GM23338 (cell line): ENCODE measurements around the gene DLG5. TPM values are rescaled to one million over a fixed set of nuclear protein-coding genes. Genes with fewer than 3 reads are reported as not detected.

Experiments
- ATAC-seq: fragments of 200-7000 bp; cut with Tn5 transposase; 3 replicates; pipeline ENCODE4 v1.9.1; 2020
- DNase-seq: peaks from one replicate; pipeline ENCODE4 v3.0.0-alpha.2; 2015; ENCODE audit warnings: low spot score
- H2AFZ ChIP-seq: fragments of 200-600 bp; sonication (generic); 2 replicates; pipeline ENCODE4 v1.8.0; 2016; ENCODE audit warnings: antibody characterized with exemption, mild to moderate bottlenecking, moderate library complexity
- H3F3A ChIP-seq: fragments of 200-600 bp; sonication (generic); replicated peaks from 2 replicates; pipeline ENCODE4 v1.8.0; 2017; ENCODE audit warnings: antibody characterized with exemption, mixed run types, low read depth
- H3K27ac ChIP-seq: fragments of 200-600 bp; sonication (generic); 2 replicates; pipeline ENCODE4 v1.6.1; 2016; ENCODE audit warnings: low read depth
- H3K27me3 ChIP-seq: fragments of 200-600 bp; sonication (generic); 2 replicates; pipeline ENCODE4 v1.8.0; 2016; ENCODE audit warnings: mild to moderate bottlenecking, mixed run types, moderate library complexity; ENCODE audit not compliant: insufficient read depth
- H3K36me3 ChIP-seq: fragments of 200-600 bp; sonication (generic); 2 replicates; pipeline ENCODE4 v1.8.0; 2016; ENCODE audit warnings: mild to moderate bottlenecking; ENCODE audit not compliant: insufficient read depth
- H3K4me1 ChIP-seq: fragments of 200-600 bp; sonication (generic); 2 replicates; pipeline ENCODE4 v1.8.0; 2016; ENCODE audit warnings: mild to moderate bottlenecking, moderate library complexity; ENCODE audit not compliant: insufficient read depth
- H3K4me2 ChIP-seq: fragments of 200-600 bp; sonication (generic); 2 replicates; pipeline ENCODE4 v1.7.1; 2017; ENCODE audit warnings: mixed run types
- H3K4me3 ChIP-seq: fragments of 200-600 bp; sonication (generic); 2 replicates; pipeline ENCODE4 v1.6.1; 2016; ENCODE audit warnings: mixed run types
- H3K79me2 ChIP-seq: fragments of 200-600 bp; sonication (generic); replicated peaks from 2 replicates; pipeline ENCODE4 v1.8.0; 2017; ENCODE audit warnings: mild to moderate bottlenecking; ENCODE audit not compliant: insufficient read depth
- H3K9me2 ChIP-seq: fragments of 200-600 bp; sonication (generic); 2 replicates; pipeline ENCODE4 v1.8.0; 2017; ENCODE audit not compliant: insufficient read depth
- H4K20me1 ChIP-seq: fragments of 200-600 bp; sonication (generic); replicated peaks from 2 replicates; pipeline ENCODE4 v1.8.0; 2017; ENCODE audit warnings: mild to moderate bottlenecking; ENCODE audit not compliant: insufficient read depth
- H3K27ac Mint-ChIP-seq: 2 replicates; pipeline ENCODE4 v1.8.0; 2020; ENCODE audit warnings: inconsistent platforms, mild to moderate bottlenecking, moderate library complexity, mixed read lengths
- H3K27me3 Mint-ChIP-seq: 3 replicates; pipeline ENCODE4 v1.8.0; 2022; ENCODE audit warnings: low read depth, mild to moderate bottlenecking, moderate library complexity, mixed read lengths, inconsistent platforms; ENCODE audit not compliant: insufficient read depth, poor library complexity
- H3K36me3 Mint-ChIP-seq: 3 replicates; pipeline ENCODE4 v1.8.0; 2021; ENCODE audit warnings: low read depth, mild to moderate bottlenecking, inconsistent platforms, moderate library complexity, mixed read lengths
- H3K4me1 Mint-ChIP-seq: 3 replicates; pipeline ENCODE4 v1.8.0; 2020; ENCODE audit warnings: mild to moderate bottlenecking, inconsistent platforms, mixed read lengths
- H3K4me3 Mint-ChIP-seq: 3 replicates; pipeline ENCODE4 v1.8.0; 2021; ENCODE audit warnings: moderate library complexity, mild to moderate bottlenecking, inconsistent platforms, mixed read lengths
- H3K9me3 Mint-ChIP-seq: 3 replicates; pipeline ENCODE4 v1.8.0; 2020; ENCODE audit warnings: moderate library complexity, mild to moderate bottlenecking, inconsistent platforms, mixed read lengths
- CREB1 ChIP-seq: fragments of 250-450 bp; sonication (Bioruptor Pico); IDR thresholded peaks from 2 replicates; pipeline ENCODE4 v1.5.0; 2020; ENCODE audit warnings: low read depth, mild to moderate bottlenecking, moderate library complexity
- EZH2 ChIP-seq: fragments of 200-600 bp; sonication (generic); IDR thresholded peaks from one replicate; pipeline ENCODE4 v1.8.0; 2017; ENCODE audit warnings: antibody characterized with exemption, mild to moderate bottlenecking, low read depth; ENCODE audit not compliant: unreplicated experiment
- EZH2phosphoT487 ChIP-seq: fragments of 200-600 bp; sonication (generic); IDR thresholded peaks from one replicate; pipeline ENCODE4 v1.8.1; 2018; ENCODE audit warnings: antibody characterized with exemption; ENCODE audit not compliant: unreplicated experiment
- JUNB ChIP-seq: IDR thresholded peaks from one replicate; pipeline ENCODE4 v1.6.1; 2016; ENCODE audit warnings: antibody characterized with exemption; ENCODE audit not compliant: unreplicated experiment
- NANOG ChIP-seq: IDR thresholded peaks from 2 replicates; pipeline ENCODE4 v1.6.1; 2016; ENCODE audit warnings: antibody characterized with exemption, borderline replicate concordance
- POLR2AphosphoS5 ChIP-seq: IDR thresholded peaks from 2 replicates; pipeline ENCODE4 v1.6.1; 2016; ENCODE audit warnings: antibody characterized with exemption, low read depth
- STAT1 ChIP-seq: IDR thresholded peaks from one replicate; pipeline ENCODE4 v1.6.1; 2016; ENCODE audit warnings: antibody characterized with exemption; ENCODE audit not compliant: unreplicated experiment
- ZNF114 ChIP-seq: fragments of 250-450 bp; sonication (Bioruptor Pico); IDR thresholded peaks from 2 replicates; pipeline ENCODE4 v1.5.0; 2020; ENCODE audit warnings: mild to moderate bottlenecking, moderate library complexity
- ZNF331 ChIP-seq: fragments of 250-450 bp; sonication (Bioruptor Pico); IDR thresholded peaks from 2 replicates; pipeline ENCODE4 v1.5.0; 2020; ENCODE audit warnings: low read depth, mild to moderate bottlenecking, moderate library complexity
- polyA plus RNA-seq: library from polyadenylated mRNA; unstranded; fragments of >200 nt; fragmentation: Nextera tagmentation; extraction: Ambion mirVana; gene quantifications from 2 replicates; pipeline ENCODE4 v1.2.1, GENCODE V29; 2016
- total RNA-seq: library from RNA; depleted of rRNA; stranded (reverse); fragments of >200 nt; shearing (Covaris generic); gene quantifications from 2 replicates; pipeline ENCODE4 v1.2.3, GENCODE V29; 2014
- TF ChIP-seq, protein P1 (sequence below): fragments of 250-450 bp; sonication (Bioruptor Pico); IDR thresholded peaks from 2 replicates; pipeline ENCODE4 v1.5.0; 2020; ENCODE audit warnings: mild to moderate bottlenecking, moderate library complexity
- TF ChIP-seq, protein P2 (sequence below), 2 experiments: fragments of 200-600 bp in 1 of 2; sonication (generic) in 1 of 2; conservative IDR thresholded peaks; 2 replicates each; pipeline versions ENCODE4 v1.5.1 to v1.6.1; 2016 to 2017; ENCODE audit warnings: antibody characterized with exemption in 2 of 2, low read depth in 2 of 2, mild to moderate bottlenecking in 2 of 2, moderate library complexity in 1 of 2
- TF ChIP-seq, protein P3 (sequence below): IDR thresholded peaks from one replicate; pipeline ENCODE4 v1.6.1; 2018; ENCODE audit warnings: antibody characterized with exemption; ENCODE audit not compliant: unreplicated experiment
- TF ChIP-seq, protein P4 (sequence below): IDR thresholded peaks from 2 replicates; pipeline ENCODE4 v1.6.1; 2016; ENCODE audit warnings: antibody characterized with exemption

DLG5 gene
- total and polyA plus RNA-seq, 2 experiments from 2014 or later, result 7.4 to 66.6 TPM

DNA sequence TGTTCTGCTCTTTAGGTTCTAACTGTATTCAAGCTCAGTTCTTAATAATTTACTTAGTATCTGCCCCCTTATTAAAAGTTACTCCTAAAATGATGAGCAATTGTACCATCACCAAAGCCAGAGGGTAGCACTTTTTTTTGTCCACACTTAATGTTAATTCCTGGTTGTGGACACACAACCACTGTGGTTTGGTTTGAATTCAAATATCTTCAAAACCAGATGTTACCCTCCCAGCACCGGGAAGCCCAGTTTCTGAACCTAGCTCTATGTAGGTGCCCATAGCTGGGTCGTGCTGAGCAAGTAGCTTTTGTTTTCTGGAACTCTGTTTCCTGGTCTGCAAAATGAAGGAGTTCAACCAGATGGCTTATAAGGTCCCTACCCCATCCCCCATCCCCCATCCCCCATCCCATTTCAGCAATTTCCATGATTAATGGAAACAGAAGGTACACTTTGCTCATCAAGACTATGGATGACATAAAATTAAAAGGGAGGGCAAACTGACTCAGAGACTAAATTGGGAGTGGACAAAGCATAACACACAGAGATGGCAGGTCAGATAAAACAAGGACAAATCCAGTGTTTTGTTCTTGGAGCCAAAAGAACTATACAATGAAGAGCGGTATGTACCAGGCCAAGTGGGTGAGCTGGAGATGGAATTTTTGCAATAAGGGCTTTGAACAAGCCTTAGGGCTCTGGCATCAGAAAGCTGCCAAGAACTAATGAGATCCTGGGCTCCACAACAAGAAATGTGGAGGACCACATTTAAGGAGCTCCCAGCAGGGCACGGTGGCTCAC, 56.7 kb downstream of the DLG5 start:
- Mint-ChIP-seq H3K36me3 (peaks cover 27% of the 10 kb centered on the region), H3K27me3 (peaks cover 17% of the 10 kb centered on the region), H3K4me3 (no peak overlapping the region; the same call in 2 of the 3 replicates), H3K4me1 (peaks cover 80% of the 10 kb centered on the region), H3K27ac (no peak overlapping the region), H3K9me3 (no peaks in the 10 kb centered on the region)
- H3K36me3 ChIP-seq, result no peaks in the 10 kb centered on the region
- TF ChIP-seq STAT1, result no peak
- TF ChIP-seq ZNF331, result no peak
- TF ChIP-seq JUNB, result no peak
- TF ChIP-seq EZH2, result no peak
- TF ChIP-seq, protein P1, sequence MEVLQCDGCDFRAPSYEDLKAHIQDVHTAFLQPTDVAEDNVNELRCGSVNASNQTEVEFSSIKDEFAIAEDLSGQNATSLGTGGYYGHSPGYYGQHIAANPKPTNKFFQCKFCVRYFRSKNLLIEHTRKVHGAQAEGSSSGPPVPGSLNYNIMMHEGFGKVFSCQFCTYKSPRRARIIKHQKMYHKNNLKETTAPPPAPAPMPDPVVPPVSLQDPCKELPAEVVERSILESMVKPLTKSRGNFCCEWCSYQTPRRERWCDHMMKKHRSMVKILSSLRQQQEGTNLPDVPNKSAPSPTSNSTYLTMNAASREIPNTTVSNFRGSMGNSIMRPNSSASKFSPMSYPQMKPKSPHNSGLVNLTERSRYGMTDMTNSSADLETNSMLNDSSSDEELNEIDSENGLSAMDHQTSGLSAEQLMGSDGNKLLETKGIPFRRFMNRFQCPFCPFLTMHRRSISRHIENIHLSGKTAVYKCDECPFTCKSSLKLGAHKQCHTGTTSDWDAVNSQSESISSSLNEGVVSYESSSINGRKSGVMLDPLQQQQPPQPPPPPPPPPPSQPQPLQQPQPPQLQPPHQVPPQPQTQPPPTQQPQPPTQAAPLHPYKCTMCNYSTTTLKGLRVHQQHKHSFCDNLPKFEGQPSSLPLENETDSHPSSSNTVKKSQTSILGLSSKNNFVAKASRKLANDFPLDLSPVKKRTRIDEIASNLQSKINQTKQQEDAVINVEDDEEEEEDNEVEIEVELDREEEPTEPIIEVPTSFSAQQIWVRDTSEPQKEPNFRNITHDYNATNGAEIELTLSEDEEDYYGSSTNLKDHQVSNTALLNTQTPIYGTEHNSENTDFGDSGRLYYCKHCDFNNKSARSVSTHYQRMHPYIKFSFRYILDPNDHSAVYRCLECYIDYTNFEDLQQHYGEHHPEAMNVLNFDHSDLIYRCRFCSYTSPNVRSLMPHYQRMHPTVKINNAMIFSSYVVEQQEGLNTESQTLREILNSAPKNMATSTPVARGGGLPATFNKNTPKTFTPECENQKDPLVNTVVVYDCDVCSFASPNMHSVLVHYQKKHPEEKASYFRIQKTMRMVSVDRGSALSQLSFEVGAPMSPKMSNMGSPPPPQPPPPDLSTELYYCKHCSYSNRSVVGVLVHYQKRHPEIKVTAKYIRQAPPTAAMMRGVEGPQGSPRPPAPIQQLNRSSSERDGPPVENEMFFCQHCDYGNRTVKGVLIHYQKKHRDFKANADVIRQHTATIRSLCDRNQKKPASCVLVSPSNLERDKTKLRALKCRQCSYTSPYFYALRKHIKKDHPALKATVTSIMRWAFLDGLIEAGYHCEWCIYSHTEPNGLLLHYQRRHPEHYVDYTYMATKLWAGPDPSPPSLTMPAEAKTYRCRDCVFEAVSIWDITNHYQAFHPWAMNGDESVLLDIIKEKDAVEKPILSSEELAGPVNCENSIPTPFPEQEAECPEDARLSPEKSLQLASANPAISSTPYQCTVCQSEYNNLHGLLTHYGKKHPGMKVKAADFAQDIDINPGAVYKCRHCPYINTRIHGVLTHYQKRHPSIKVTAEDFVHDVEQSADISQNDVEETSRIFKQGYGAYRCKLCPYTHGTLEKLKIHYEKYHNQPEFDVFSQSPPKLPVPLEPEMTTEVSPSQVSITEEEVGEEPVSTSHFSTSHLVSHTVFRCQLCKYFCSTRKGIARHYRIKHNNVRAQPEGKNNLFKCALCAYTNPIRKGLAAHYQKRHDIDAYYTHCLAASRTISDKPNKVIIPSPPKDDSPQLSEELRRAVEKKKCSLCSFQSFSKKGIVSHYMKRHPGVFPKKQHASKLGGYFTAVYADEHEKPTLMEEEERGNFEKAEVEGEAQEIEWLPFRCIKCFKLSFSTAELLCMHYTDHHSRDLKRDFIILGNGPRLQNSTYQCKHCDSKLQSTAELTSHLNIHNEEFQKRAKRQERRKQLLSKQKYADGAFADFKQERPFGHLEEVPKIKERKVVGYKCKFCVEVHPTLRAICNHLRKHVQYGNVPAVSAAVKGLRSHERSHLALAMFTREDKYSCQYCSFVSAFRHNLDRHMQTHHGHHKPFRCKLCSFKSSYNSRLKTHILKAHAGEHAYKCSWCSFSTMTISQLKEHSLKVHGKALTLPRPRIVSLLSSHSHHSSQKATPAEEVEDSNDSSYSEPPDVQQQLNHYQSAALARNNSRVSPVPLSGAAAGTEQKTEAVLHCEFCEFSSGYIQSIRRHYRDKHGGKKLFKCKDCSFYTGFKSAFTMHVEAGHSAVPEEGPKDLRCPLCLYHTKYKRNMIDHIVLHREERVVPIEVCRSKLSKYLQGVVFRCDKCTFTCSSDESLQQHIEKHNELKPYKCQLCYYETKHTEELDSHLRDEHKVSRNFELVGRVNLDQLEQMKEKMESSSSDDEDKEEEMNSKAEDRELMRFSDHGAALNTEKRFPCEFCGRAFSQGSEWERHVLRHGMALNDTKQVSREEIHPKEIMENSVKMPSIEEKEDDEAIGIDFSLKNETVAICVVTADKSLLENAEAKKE (CRISPR knock-in tag), result no peak
- TF ChIP-seq ZNF114 (CRISPR knock-in tag), result no peak
- no peak for TF ChIP-seq POLR2AphosphoS5
- no peak for TF ChIP-seq NANOG
- no peak for TF ChIP-seq EZH2phosphoT487
- TF ChIP-seq, protein P2, sequence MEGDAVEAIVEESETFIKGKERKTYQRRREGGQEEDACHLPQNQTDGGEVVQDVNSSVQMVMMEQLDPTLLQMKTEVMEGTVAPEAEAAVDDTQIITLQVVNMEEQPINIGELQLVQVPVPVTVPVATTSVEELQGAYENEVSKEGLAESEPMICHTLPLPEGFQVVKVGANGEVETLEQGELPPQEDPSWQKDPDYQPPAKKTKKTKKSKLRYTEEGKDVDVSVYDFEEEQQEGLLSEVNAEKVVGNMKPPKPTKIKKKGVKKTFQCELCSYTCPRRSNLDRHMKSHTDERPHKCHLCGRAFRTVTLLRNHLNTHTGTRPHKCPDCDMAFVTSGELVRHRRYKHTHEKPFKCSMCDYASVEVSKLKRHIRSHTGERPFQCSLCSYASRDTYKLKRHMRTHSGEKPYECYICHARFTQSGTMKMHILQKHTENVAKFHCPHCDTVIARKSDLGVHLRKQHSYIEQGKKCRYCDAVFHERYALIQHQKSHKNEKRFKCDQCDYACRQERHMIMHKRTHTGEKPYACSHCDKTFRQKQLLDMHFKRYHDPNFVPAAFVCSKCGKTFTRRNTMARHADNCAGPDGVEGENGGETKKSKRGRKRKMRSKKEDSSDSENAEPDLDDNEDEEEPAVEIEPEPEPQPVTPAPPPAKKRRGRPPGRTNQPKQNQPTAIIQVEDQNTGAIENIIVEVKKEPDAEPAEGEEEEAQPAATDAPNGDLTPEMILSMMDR (conservative IDR thresholded peaks at IDR 0.05; ENCODE audit: low read depth in 2 of 2), result no peak
- no peak for TF ChIP-seq CREB1 (CRISPR knock-in tag)
- TF ChIP-seq, protein P3, sequence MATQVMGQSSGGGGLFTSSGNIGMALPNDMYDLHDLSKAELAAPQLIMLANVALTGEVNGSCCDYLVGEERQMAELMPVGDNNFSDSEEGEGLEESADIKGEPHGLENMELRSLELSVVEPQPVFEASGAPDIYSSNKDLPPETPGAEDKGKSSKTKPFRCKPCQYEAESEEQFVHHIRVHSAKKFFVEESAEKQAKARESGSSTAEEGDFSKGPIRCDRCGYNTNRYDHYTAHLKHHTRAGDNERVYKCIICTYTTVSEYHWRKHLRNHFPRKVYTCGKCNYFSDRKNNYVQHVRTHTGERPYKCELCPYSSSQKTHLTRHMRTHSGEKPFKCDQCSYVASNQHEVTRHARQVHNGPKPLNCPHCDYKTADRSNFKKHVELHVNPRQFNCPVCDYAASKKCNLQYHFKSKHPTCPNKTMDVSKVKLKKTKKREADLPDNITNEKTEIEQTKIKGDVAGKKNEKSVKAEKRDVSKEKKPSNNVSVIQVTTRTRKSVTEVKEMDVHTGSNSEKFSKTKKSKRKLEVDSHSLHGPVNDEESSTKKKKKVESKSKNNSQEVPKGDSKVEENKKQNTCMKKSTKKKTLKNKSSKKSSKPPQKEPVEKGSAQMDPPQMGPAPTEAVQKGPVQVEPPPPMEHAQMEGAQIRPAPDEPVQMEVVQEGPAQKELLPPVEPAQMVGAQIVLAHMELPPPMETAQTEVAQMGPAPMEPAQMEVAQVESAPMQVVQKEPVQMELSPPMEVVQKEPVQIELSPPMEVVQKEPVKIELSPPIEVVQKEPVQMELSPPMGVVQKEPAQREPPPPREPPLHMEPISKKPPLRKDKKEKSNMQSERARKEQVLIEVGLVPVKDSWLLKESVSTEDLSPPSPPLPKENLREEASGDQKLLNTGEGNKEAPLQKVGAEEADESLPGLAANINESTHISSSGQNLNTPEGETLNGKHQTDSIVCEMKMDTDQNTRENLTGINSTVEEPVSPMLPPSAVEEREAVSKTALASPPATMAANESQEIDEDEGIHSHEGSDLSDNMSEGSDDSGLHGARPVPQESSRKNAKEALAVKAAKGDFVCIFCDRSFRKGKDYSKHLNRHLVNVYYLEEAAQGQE, result no peak
- TF ChIP-seq, protein P4, sequence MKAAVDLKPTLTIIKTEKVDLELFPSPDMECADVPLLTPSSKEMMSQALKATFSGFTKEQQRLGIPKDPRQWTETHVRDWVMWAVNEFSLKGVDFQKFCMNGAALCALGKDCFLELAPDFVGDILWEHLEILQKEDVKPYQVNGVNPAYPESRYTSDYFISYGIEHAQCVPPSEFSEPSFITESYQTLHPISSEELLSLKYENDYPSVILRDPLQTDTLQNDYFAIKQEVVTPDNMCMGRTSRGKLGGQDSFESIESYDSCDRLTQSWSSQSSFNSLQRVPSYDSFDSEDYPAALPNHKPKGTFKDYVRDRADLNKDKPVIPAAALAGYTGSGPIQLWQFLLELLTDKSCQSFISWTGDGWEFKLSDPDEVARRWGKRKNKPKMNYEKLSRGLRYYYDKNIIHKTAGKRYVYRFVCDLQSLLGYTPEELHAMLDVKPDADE, result no peak
- ATAC-seq, result no peak
- H3F3A ChIP-seq, result 0 out of 2 replicates have a peak, but pooled peaks cover 2% of the 10 kb centered on the region
- DNase-seq, result no peak
- no peaks in the 10 kb centered on the region for H3K9me2 ChIP-seq
- H3K4me1 ChIP-seq, result peaks cover 44% of the 10 kb centered on the region
- H3K79me2 ChIP-seq, result peaks cover 15% of the 10 kb centered on the region
- H3K4me2 ChIP-seq, result no peak overlapping the region
- no peak overlapping the region for H2AFZ ChIP-seq
- no peak overlapping the region for H3K27ac ChIP-seq
- H3K27me3 ChIP-seq, result no peaks in the 10 kb centered on the region
- no peaks in the 10 kb centered on the region; the same call in 1 of the 2 replicates for H4K20me1 ChIP-seq
- no peak overlapping the region for H3K4me3 ChIP-seq
